Smooth muscle cell (in vitro differentiated cells): ENCODE results near the gene PUS1. TPM values are rescaled to one million over a fixed set of nuclear protein-coding genes. Genes with fewer than 3 reads are reported as not detected.
A peak's percentile ranks its signal among the peaks of the same experiment; 100 is the strongest.

ENCODE experiments used
- DNase-seq: peaks from one replicate; lab custom pipeline; 2025; ENCODE audit not compliant: unreplicated experiment; lab: John Stamatoyannopoulos, UW
- H2AFZ ChIP-seq: fragments of 200-600 bp; sonication (generic); 2 replicates; pipeline ENCODE4 v1.6.0; 2016; ENCODE audit warnings: antibody characterized with exemption, low read depth, mild to moderate bottlenecking
- H3F3A ChIP-seq: fragments of 200-600 bp; sonication (generic); 2 replicates; pipeline ENCODE4 v1.6.0; 2017; ENCODE audit warnings: antibody characterized with exemption, low read depth
- H3K27ac ChIP-seq: fragments of 200-600 bp; sonication (generic); 2 replicates; pipeline ENCODE4 v1.5.1; 2016; ENCODE audit warnings: low read depth, mild to moderate bottlenecking
- H3K27me3 ChIP-seq: fragments of 200-600 bp; sonication (generic); 2 replicates; pipeline ENCODE4 v1.6.1; 2016; ENCODE audit warnings: low read depth, mild to moderate bottlenecking
- H3K36me3 ChIP-seq: fragments of 200-600 bp; sonication (generic); 2 replicates; pipeline ENCODE4 v1.5.1; 2016; ENCODE audit warnings: low read depth
- H3K4me1 ChIP-seq: fragments of 200-600 bp; sonication (generic); 2 replicates; pipeline ENCODE4 v1.5.1; 2016; ENCODE audit warnings: low read depth
- H3K4me2 ChIP-seq: fragments of 200-600 bp; sonication (generic); 2 replicates; pipeline ENCODE4 v1.6.0; 2016; ENCODE audit warnings: mild to moderate bottlenecking
- H3K4me3 ChIP-seq: fragments of 200-600 bp; sonication (generic); 2 replicates; pipeline ENCODE4 v1.5.1; 2016; ENCODE audit warnings: mild to moderate bottlenecking
- H3K79me2 ChIP-seq: fragments of 200-600 bp; sonication (generic); 2 replicates; pipeline ENCODE4 v1.6.0; 2016; ENCODE audit warnings: low read depth, mild to moderate bottlenecking
- H3K9ac ChIP-seq: fragments of 200-600 bp; sonication (generic); 2 replicates; pipeline ENCODE4 v1.6.0; 2016; ENCODE audit warnings: low read depth
- H3K9me3 ChIP-seq: fragments of 200-600 bp; sonication (generic); replicated peaks from 2 replicates; pipeline ENCODE4 v1.5.1; 2016; ENCODE audit warnings: low read depth
- H4K20me1 ChIP-seq: fragments of 200-600 bp; sonication (generic); 2 replicates; pipeline ENCODE4 v1.6.0; 2016; ENCODE audit warnings: low read depth
- CTCF ChIP-seq: fragments of 200-600 bp; sonication (generic); IDR thresholded peaks from 2 replicates; pipeline ENCODE4 v1.5.1; 2017; ENCODE audit warnings: borderline replicate concordance, mild to moderate bottlenecking, antibody characterized with exemption; ENCODE audit not compliant: insufficient read depth, poor library complexity, severe bottlenecking
- WGBS: methylation state at CpG from one replicate; pipeline ENCODE4 v1.1.7; 2016; ENCODE audit warnings: low lambda C conversion rate; 5-methylcytosine and 5-hydroxymethylcytosine counted together
- polyA plus RNA-seq: library from polyadenylated mRNA; unstranded; fragments of >200 nt; fragmentation: Nextera tagmentation; extraction: Ambion mirVana; gene quantifications from 2 replicates; pipeline ENCODE4 v1.2.1, GENCODE V29; 2016
- total RNA-seq: library from RNA; depleted of rRNA; stranded (reverse); fragments of >200 nt; gene quantifications from 2 replicates; pipeline ENCODE4 v1.2.3, GENCODE V29; 2014

Gene PUS1
- total and polyA plus RNA-seq, 2 experiments from 2014 or later: 6.6 to 22.2 TPM

- Histone ChIP-seq H4K20me1 (peaks cover 67% of the 10 kb centered on the region), H3K4me2 (no peak overlapping the region), H3K79me2 (peaks cover 40% of the 10 kb centered on the region), H3K27me3 (no peaks in the 10 kb centered on the region), H3K9ac (no peak overlapping the region), H3K9me3 (no peaks in the 10 kb centered on the region), H3K4me3 (no peak overlapping the region), H3F3A (no peaks in the 10 kb centered on the region), H3K36me3 (no peaks in the 10 kb centered on the region), H2AFZ (no peak overlapping the region), H3K27ac (no peak overlapping the region), H3K4me1 (no peaks in the 10 kb centered on the region)
- WGBS: 98% methylated on average over 12 of the region's 12 CpGs
- DNase-seq: no peak
- TF ChIP-seq CTCF: no peak
Measured at GRCh38 chr12:131979606-131980005, 50.5 kb downstream of the PUS1 start.

GRCh38 chr12:131980263-131980662, 51.2 kb downstream of the PUS1 start:
- TF ChIP-seq CTCF: peak; percentile 6
- H3K4me3 ChIP-seq: no peak overlapping the region
- H3K9ac ChIP-seq: no peak overlapping the region
- H4K20me1 ChIP-seq: peaks cover 60% of the 10 kb centered on the region
- H3K27me3 ChIP-seq: no peaks in the 10 kb centered on the region
- no peak overlapping the region for H3K27ac ChIP-seq
- peaks cover 34% of the 10 kb centered on the region for H3K79me2 ChIP-seq
- no peak overlapping the region for H3K4me2 ChIP-seq
- no peak for DNase-seq
- H3K36me3 ChIP-seq: no peaks in the 10 kb centered on the region
- H3K4me1 ChIP-seq: no peaks in the 10 kb centered on the region
- no peak overlapping the region for H2AFZ ChIP-seq
- 87% methylated on average over 3 of the region's 3 CpGs for WGBS
- no peaks in the 10 kb centered on the region for H3F3A ChIP-seq
- no peaks in the 10 kb centered on the region for H3K9me3 ChIP-seq

GRCh38 chr12:131981388-131981787, 52.3 kb downstream of the PUS1 start:
- Histone ChIP-seq H4K20me1 (peaks cover 49% of the 10 kb centered on the region), H3K27me3 (no peaks in the 10 kb centered on the region), H3K27ac (no peak overlapping the region), H3F3A (no peaks in the 10 kb centered on the region), H3K4me2 (no peak overlapping the region), H3K4me3 (no peak overlapping the region), H3K36me3 (no peaks in the 10 kb centered on the region), H3K9me3 (no peaks in the 10 kb centered on the region), H3K79me2 (peaks cover 23% of the 10 kb centered on the region), H2AFZ (no peak overlapping the region), H3K9ac (no peak overlapping the region), H3K4me1 (no peaks in the 10 kb centered on the region)
- WGBS: 97% methylated on average over 10 of the region's 10 CpGs
- no peak for DNase-seq
- TF ChIP-seq CTCF: no peak

- no peak for DNase-seq
- H3K36me3 ChIP-seq: no peaks in the 10 kb centered on the region
- H3K9ac ChIP-seq: no peak overlapping the region
- 99% methylated on average over 12 of the region's 17 CpGs for WGBS
- no peak for TF ChIP-seq CTCF
- no peak overlapping the region for H3K4me3 ChIP-seq
- no peaks in the 10 kb centered on the region for H3K4me1 ChIP-seq
- H3K27ac ChIP-seq: no peak overlapping the region
- peaks cover 42% of the 10 kb centered on the region for H4K20me1 ChIP-seq
- no peak overlapping the region for H2AFZ ChIP-seq
- H3K9me3 ChIP-seq: no peaks in the 10 kb centered on the region
- no peaks in the 10 kb centered on the region for H3K27me3 ChIP-seq
- no peak overlapping the region for H3K4me2 ChIP-seq
- peaks cover 16% of the 10 kb centered on the region for H3K79me2 ChIP-seq
- no peaks in the 10 kb centered on the region for H3F3A ChIP-seq
Measured at GRCh38 chr12:131982041-131982440, 53.0 kb downstream of the PUS1 start.
